Progenitor cell of endocrine pancreas (in vitro differentiated cells): ENCODE results near the gene ANXA3. TPM values are rescaled to one million over a fixed set of nuclear protein-coding genes. Genes with fewer than 3 reads are reported as not detected.
A peak's percentile ranks its signal among the peaks of the same experiment; 100 is the strongest.

Experiments used
- DNase-seq: peaks from one replicate; pipeline ENCODE4 v3.0.0; 2021; ENCODE audit warnings: low spot score; ENCODE audit not compliant: unreplicated experiment
- H3K27ac Mint-ChIP-seq: 2 replicates; pipeline ENCODE4 v1.8.0; 2021; ENCODE audit warnings: mild to moderate bottlenecking, moderate library complexity, mixed read lengths
- H3K27me3 Mint-ChIP-seq: 2 replicates; pipeline ENCODE4 v1.8.0; 2021; ENCODE audit warnings: mixed read lengths
- H3K36me3 Mint-ChIP-seq: 2 replicates; pipeline ENCODE4 v1.8.0; 2022; ENCODE audit warnings: mixed read lengths; ENCODE audit not compliant: insufficient read depth
- H3K4me1 Mint-ChIP-seq: 2 replicates; pipeline ENCODE4 v1.8.0; 2021; ENCODE audit warnings: low read depth, mixed read lengths
- H3K4me3 Mint-ChIP-seq: 2 replicates; pipeline ENCODE4 v1.8.0; 2021; ENCODE audit warnings: low read depth, mild to moderate bottlenecking, moderate library complexity, mixed read lengths
- H3K9me3 Mint-ChIP-seq: 2 replicates; pipeline ENCODE4 v1.8.0; 2021; ENCODE audit warnings: low read depth, mixed read lengths
- CTCF ChIP-seq: fragments of 200-600 bp; sonication (generic); IDR thresholded peaks from one replicate; pipeline ENCODE4 v1.5.0; 2021; ENCODE audit warnings: antibody characterized with exemption, mild to moderate bottlenecking; ENCODE audit not compliant: unreplicated experiment
- total RNA-seq: library from RNA; stranded (reverse); gene quantifications from 2 replicates; pipeline ENCODE4 v1.2.1, GENCODE V29; 2021

The ANXA3 gene
- total RNA-seq, 1 donor from 2014 or later: 108 TPM

- Mint-ChIP-seq H3K27me3 (peaks cover 7% of the 10 kb centered on the region), H3K27ac (peak overlapping the region; percentile 99), H3K36me3 (peaks cover 23% of the 10 kb centered on the region), H3K4me1 (peaks cover 44% of the 10 kb centered on the region), H3K9me3 (no peaks in the 10 kb centered on the region), H3K4me3 (peak overlapping the region; percentile 87)
- peak; percentile 15 for DNase-seq
- TF ChIP-seq CTCF: no peak
These were observed 946 bp downstream of the ANXA3 start for GRCh38 chr4:78552389-78553042.

GRCh38 chr4:78553043-78553396, 1.4 kb downstream of the ANXA3 start:
- TF ChIP-seq CTCF: no peak
- Mint-ChIP-seq H3K27me3 (peaks cover 7% of the 10 kb centered on the region), H3K9me3 (no peaks in the 10 kb centered on the region), H3K4me3 (peak overlapping the region; percentile 87), H3K27ac (peak overlapping the region; percentile 99), H3K36me3 (peaks cover 25% of the 10 kb centered on the region), H3K4me1 (peaks cover 49% of the 10 kb centered on the region)
- DNase-seq: no peak

GRCh38 chr4:78553529-78554060, 2.0 kb downstream of the ANXA3 start:
- Mint-ChIP-seq H3K27ac (peak overlapping the region; percentile 99), H3K4me3 (peak overlapping the region; percentile 87)

GRCh38 chr4:78556665-78557064, 5.1 kb downstream of the ANXA3 start:
- H3K27me3 Mint-ChIP-seq: no peaks in the 10 kb centered on the region
- peaks cover 57% of the 10 kb centered on the region for H3K4me1 Mint-ChIP-seq
- peak overlapping the region; percentile 82 for H3K27ac Mint-ChIP-seq
- H3K9me3 Mint-ChIP-seq: no peaks in the 10 kb centered on the region
- H3K36me3 Mint-ChIP-seq: peaks cover 31% of the 10 kb centered on the region
- no peak overlapping the region for H3K4me3 Mint-ChIP-seq
- no peak for DNase-seq
- TF ChIP-seq CTCF: no peak

More at GRCh38 chr4:78553529-78554060, 2.0 kb downstream of the ANXA3 start:
- Mint-ChIP-seq H3K36me3 (peaks cover 26% of the 10 kb centered on the region), H3K4me1 (peaks cover 52% of the 10 kb centered on the region), H3K27me3 (peaks cover 7% of the 10 kb centered on the region), H3K9me3 (no peaks in the 10 kb centered on the region)
- DNase-seq: no peak
- TF ChIP-seq CTCF: no peak

GRCh38 chr4:78557841-78558240, 6.3 kb downstream of the ANXA3 start:
- peaks cover 31% of the 10 kb centered on the region for H3K36me3 Mint-ChIP-seq
- no peak overlapping the region for H3K4me3 Mint-ChIP-seq
- no peaks in the 10 kb centered on the region for H3K9me3 Mint-ChIP-seq
- H3K27ac Mint-ChIP-seq: no peak overlapping the region
- no peak for DNase-seq
- H3K4me1 Mint-ChIP-seq: peaks cover 63% of the 10 kb centered on the region
- TF ChIP-seq CTCF: no peak
- H3K27me3 Mint-ChIP-seq: no peaks in the 10 kb centered on the region
